NCI-H2107 treated with DMSO at 0.1 percent for 48 hours (cell line): ENCODE results near the gene VWA8.

ENCODE experiments used
- DNase-seq: peaks from one replicate; lab custom pipeline; 2025; ENCODE audit not compliant: unreplicated experiment; lab: John Stamatoyannopoulos, UW

Gene VWA8

GRCh38 chr13:41696163-41697003, 264.5 kb downstream of the VWA8 start:
- no peak for DNase-seq

- DNase-seq, result no peak
These were observed 266.2 kb downstream of the VWA8 start for GRCh38 chr13:41694545-41695301.

GRCh38 chr13:41693434-41693833, 267.5 kb downstream of the VWA8 start:
- DNase-seq, result no peak

- DNase-seq, result no peak
These were observed 269.6 kb downstream of the VWA8 start for GRCh38 chr13:41691274-41691673.

- no peak for DNase-seq
These were observed 278.1 kb downstream of the VWA8 start for GRCh38 chr13:41682766-41683165.

- DNase-seq, result no peak
These were observed 278.9 kb downstream of the VWA8 start for GRCh38 chr13:41682001-41682400.

- DNase-seq, result no peak
These were observed 279.3 kb downstream of the VWA8 start for GRCh38 chr13:41681587-41681986.

GRCh38 chr13:41680900-41681299, 280.0 kb downstream of the VWA8 start:
- no peak for DNase-seq

GRCh38 chr13:41678848-41679247, 282.1 kb downstream of the VWA8 start:
- DNase-seq, result no peak

GRCh38 chr13:41678249-41678648, 282.7 kb downstream of the VWA8 start:
- no peak for DNase-seq

- DNase-seq, result no peak
These were observed 285.6 kb downstream of the VWA8 start for GRCh38 chr13:41675306-41675705.

- DNase-seq, result no peak
These were observed 286.7 kb downstream of the VWA8 start for GRCh38 chr13:41674246-41674645.

- DNase-seq, result no peak
These were observed 287.3 kb downstream of the VWA8 start for GRCh38 chr13:41673640-41674039.

- DNase-seq, result no peak
These were observed 290.0 kb downstream of the VWA8 start for GRCh38 chr13:41670873-41671443.

- peak; percentile 76 for DNase-seq
These were observed 292.7 kb downstream of the VWA8 start for GRCh38 chr13:41668130-41668757.

- DNase-seq, result no peak
These were observed 294.3 kb downstream of the VWA8 start for GRCh38 chr13:41666644-41667043.

GRCh38 chr13:41660411-41660810, 300.5 kb downstream of the VWA8 start:
- no peak for DNase-seq

GRCh38 chr13:41658057-41658661, 302.8 kb downstream of the VWA8 start:
- DNase-seq, result no peak

- no peak for DNase-seq
These were observed 304.9 kb downstream of the VWA8 start for GRCh38 chr13:41655997-41656396.

- no peak for DNase-seq
These were observed 306.1 kb downstream of the VWA8 start for GRCh38 chr13:41654796-41655195.

- peak; percentile 31 for DNase-seq
These were observed 308.1 kb downstream of the VWA8 start for GRCh38 chr13:41652735-41653361.
